22Rv1 (cell line): ENCODE measurements around the gene KRT16.

Source experiments
- H3K27ac ChIP-seq: fragments of 450-650 bp; 2 replicates; pipeline ENCODE4 v1.5.1; 2017
- ZFX ChIP-seq: fragments of 450-650 bp; IDR thresholded peaks from 2 replicates; pipeline ENCODE4 v1.6.1; 2017; ENCODE audit warnings: antibody characterized with exemption, borderline replicate concordance
- TF ChIP-seq, protein P1 (sequence below): fragments of 450-650 bp; IDR thresholded peaks from 2 replicates; pipeline ENCODE4 v1.5.1; 2017; ENCODE audit warnings: mild to moderate bottlenecking

KRT16 gene

DNA sequence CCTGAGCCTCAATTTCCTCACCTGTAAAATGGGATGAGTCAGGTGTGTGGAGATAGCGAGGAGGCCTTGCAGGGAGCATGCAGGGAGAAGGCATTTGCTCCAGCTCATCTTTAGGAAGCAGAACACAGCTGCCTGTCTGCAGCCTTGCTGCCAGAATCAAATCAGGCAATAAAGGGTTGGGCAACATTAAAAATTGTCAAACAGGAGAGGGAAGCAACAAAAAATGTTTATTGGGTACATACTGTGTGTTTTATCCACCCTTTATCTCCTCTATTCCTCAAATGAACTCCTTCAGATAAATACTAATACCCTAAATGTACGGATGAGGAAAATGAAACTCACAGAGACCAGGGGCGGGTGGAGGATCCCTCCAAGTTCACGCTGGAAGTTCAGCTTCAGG is 12.2 kb downstream of the KRT16 start:
- no peak overlapping the region for H3K27ac ChIP-seq
- TF ChIP-seq, protein P1, sequence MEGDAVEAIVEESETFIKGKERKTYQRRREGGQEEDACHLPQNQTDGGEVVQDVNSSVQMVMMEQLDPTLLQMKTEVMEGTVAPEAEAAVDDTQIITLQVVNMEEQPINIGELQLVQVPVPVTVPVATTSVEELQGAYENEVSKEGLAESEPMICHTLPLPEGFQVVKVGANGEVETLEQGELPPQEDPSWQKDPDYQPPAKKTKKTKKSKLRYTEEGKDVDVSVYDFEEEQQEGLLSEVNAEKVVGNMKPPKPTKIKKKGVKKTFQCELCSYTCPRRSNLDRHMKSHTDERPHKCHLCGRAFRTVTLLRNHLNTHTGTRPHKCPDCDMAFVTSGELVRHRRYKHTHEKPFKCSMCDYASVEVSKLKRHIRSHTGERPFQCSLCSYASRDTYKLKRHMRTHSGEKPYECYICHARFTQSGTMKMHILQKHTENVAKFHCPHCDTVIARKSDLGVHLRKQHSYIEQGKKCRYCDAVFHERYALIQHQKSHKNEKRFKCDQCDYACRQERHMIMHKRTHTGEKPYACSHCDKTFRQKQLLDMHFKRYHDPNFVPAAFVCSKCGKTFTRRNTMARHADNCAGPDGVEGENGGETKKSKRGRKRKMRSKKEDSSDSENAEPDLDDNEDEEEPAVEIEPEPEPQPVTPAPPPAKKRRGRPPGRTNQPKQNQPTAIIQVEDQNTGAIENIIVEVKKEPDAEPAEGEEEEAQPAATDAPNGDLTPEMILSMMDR: no peak
- TF ChIP-seq ZFX: no peak

DNA sequence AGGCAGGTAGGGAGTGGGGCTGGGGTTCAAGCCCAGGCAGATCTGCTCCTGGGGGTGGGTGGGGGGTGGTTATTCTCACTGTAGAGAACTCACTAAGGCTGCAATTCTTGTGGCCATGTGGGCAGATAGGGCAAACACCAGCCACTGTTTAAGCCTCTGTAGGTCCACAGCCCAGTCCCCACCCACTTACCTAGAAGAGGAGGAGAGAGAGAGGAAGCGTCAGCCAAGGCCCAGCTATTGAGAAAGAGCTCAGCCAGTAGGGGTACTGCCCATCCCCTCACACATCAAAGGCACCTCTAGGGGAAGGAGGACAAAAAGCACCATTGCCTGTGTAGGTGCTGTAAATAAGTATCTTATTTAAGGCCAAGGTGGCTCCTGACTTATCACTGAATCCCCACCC is 12.9 kb downstream of the KRT16 start:
- H3K27ac ChIP-seq: no peak overlapping the region
- TF ChIP-seq ZFX: no peak
- TF ChIP-seq, protein P1: no peak

DNA sequence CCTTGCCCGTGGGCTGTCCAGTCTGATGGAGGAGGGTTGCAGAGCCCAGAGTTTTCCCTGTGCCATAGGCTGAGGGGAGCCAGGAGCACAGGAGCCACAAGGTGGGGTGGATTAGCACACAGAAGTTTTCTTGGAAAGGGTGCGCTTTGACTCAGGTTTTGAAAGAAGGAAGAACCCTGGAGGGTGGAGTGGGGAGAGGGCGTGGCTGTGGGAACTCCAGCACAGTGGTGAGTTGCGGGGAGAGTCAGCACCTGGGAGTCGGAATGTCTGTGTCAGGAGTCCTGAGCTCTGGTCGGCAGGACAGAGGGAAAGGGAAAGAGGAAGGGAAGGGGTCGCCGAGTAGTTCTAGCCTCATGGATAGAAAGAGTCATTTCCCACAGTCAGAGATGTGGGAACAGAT is 17.0 kb downstream of the KRT16 start:
- H3K27ac ChIP-seq: no peak overlapping the region
- TF ChIP-seq, protein P1: no peak
- TF ChIP-seq ZFX: no peak

DNA sequence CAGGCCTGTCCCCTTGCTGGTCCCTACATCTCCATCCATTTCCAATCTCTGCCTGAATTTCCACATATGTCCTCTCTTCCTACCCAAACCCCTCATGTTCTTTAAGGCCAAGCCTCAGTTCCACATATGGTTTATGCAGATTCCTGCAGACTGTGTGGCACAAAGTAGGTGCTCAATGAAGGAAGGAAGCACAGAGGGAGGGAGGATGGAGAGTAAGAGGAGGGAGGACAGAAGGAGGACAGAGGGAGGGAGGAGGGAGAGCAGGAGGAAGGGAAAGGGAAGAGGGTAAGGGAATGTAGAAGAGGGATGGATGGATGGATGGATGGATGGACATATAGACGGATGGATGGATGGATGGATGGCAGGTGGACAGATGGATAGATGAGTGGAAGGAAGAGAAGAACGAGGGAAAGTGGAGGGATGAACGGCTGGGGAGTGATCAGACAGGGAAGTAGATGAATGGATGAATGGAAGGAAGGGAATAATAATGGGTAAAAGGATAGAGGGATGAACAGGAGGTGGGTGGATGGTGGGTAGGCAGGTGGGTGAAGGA is 18.1 kb downstream of the KRT16 start:
- H3K27ac ChIP-seq: no peak overlapping the region
- no peak for TF ChIP-seq ZFX
- TF ChIP-seq, protein P1: no peak

DNA sequence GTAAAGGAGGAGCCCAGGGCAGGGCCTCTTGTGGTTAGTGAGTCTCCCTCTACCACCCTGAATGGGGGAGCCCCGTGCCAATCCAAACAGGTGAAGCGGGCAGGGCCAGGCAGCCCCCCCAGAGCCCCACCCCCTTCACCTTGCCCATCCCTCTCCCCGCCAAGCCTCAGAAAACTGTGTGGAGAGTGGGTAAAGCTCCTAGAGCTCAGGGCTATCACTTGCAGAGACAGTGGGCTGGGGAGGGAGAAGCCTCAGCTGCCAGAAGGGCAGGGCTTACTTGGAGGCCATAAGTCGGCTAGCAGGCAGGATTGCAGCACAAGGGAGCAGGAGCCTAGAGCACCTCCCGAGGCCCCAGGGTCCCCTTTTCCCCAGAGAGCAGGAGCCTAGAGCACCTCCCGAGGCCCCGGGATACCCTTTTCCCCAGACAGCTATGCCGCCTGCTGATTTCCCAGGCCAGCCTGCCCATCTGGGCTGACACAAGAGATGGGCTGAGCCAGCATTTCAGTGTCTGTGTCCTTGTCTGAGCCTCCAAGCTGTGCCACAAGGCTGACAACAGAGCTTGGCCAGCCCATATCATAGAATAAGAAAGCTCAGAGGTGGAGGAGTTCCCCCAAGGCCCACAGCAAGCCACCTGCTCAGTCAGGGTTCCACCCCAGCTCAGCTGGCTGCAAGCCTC is 19.1 kb downstream of the KRT16 start:
- no peak overlapping the region for H3K27ac ChIP-seq

DNA sequence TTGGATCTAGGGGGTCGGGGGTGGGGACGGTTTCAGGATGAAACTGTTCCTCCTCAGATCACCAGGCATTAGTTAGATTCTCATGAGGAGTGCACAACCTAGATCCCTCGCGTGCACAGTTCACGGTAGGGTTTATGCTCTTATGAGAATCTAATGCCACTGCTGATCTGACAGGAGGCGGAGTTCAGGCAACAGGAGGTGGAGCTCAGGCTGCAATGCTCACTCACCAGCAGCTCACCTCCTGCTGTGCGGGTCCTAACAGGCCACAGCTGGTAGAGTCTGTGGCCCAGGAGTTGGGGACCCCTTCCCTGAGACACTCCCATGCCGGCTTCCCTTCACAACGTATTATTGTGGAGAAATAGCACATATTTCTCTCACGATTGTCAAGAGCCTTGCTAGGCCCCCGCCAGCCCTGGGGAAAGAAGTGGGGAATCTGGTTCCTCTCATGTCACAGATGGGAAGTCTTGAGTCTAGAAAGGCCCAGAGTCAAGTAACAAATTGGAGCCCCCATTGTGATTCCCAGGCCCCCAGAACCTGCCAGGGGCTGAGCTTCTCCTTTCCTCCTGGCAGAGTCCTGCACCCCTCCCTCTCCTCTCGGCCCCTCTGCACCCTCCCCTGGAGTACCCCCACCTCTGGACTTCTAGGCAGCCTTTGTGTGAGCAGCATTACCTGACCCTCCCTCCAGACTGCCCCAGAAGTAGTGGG is 19.8 kb downstream of the KRT16 start:
- no peak overlapping the region for H3K27ac ChIP-seq

More for the DNA sequence above, 19.1 kb downstream of the KRT16 start:
- TF ChIP-seq, protein P1: no peak
- TF ChIP-seq ZFX: no peak

More for the DNA sequence above, 19.8 kb downstream of the KRT16 start:
- TF ChIP-seq ZFX: no peak
- TF ChIP-seq, protein P1: no peak
